GM21717 (cell line): Measurements from ENCODE around the gene RRAD.
"Not testable (repeated sequence)": the region's sequence is repeated elsewhere in the genome, so short reads cannot be mapped to it uniquely, and the experiment has no call there.

Experiments used
- ATAC-seq: cut with Tn5 transposase; IDR thresholded peaks from one replicate; pipeline ENCODE4 v1.9.1; 2021; ENCODE audit warnings: mild to moderate bottlenecking, moderate library complexity; ENCODE audit not compliant: unreplicated experiment

Gene RRAD

GRCh38 chr16:66925322-66925840 is at the start of gene RRAD:
Gene RRAD (minus strand): TSS chr16:66925535. CDS start chr16:66925179, 356 bp downstream.
- no peak for ATAC-seq

GRCh38 chr16:66974932-66975246 is 49.6 kb upstream of the RRAD start:
- ATAC-seq, result not testable (repeated sequence)

GRCh38 chr16:66974156-66974931 is 49.0 kb upstream of the RRAD start:
- ATAC-seq, result not testable (repeated sequence)

- no peak for ATAC-seq
These were observed 48.4 kb upstream of the RRAD start for GRCh38 chr16:66973716-66974115.

GRCh38 chr16:66972983-66973382 is 47.6 kb upstream of the RRAD start:
- ATAC-seq, result no peak

GRCh38 chr16:66970775-66971720 is 45.7 kb upstream of the RRAD start:
- ATAC-seq, result no peak

- no peak for ATAC-seq
These were observed 43.5 kb upstream of the RRAD start for GRCh38 chr16:66968847-66969246.

GRCh38 chr16:66964049-66964448 is 38.7 kb upstream of the RRAD start:
- no peak for ATAC-seq

GRCh38 chr16:66961914-66962313 is 36.6 kb upstream of the RRAD start:
- ATAC-seq, result no peak

- peak; percentile 69 for ATAC-seq
These were observed 35.9 kb upstream of the RRAD start, which contains the start of gene CES3 for GRCh38 chr16:66961065-66961744. Gene CES3 (plus strand): TSS chr16:66961266. CDS start chr16:66961308, 42 bp downstream.

GRCh38 chr16:66960270-66960669 is 34.9 kb upstream of the RRAD start:
- no peak for ATAC-seq

- ATAC-seq, result no peak
These were observed 34.4 kb upstream of the RRAD start for GRCh38 chr16:66959704-66960161.

GRCh38 chr16:66958857-66959703 is 33.7 kb upstream of the RRAD start:
- no peak for ATAC-seq

- ATAC-seq, result not testable (repeated sequence)
These were observed 30.8 kb upstream of the RRAD start for GRCh38 chr16:66956154-66956457.

GRCh38 chr16:66955363-66956153 is 30.2 kb upstream of the RRAD start:
- not testable (repeated sequence) for ATAC-seq

- peak; percentile 43 for ATAC-seq
These were observed 28.8 kb upstream of the RRAD start for GRCh38 chr16:66954097-66954659.

GRCh38 chr16:66953462-66954096 is 28.2 kb upstream of the RRAD start:
- no peak for ATAC-seq

- ATAC-seq, result no peak
These were observed 27.2 kb upstream of the RRAD start for GRCh38 chr16:66952430-66953110.
